Mucosa of descending colon (tissue), 3 donors: ENCODE measurements around the gene OR51L1. TPM values are rescaled to one million over a fixed set of nuclear protein-coding genes. Genes with fewer than 3 reads are reported as not detected.
"Not testable (repeated sequence)": the region's sequence is repeated elsewhere in the genome, so short reads cannot be mapped to it uniquely, and the experiment has no call there.

Experiments used
- ATAC-seq: fragments of 200-7000 bp; cut with Tn5 transposase; one replicate; pipeline ENCODE4 v1.9.1; 2020; ENCODE audit warnings: mild to moderate bottlenecking, moderate library complexity
- DNase-seq, 3 donors: peaks; one replicate each; pipeline ENCODE4 v3.0.0-alpha.2; 2020
- H3K36me3 ChIP-seq: fragments of 200-600 bp; one replicate; pipeline ENCODE4 v1.8.0; 2021; ENCODE audit warnings: low read depth, mild to moderate bottlenecking
- H3K4me1 ChIP-seq: fragments of 200-600 bp; one replicate; pipeline ENCODE4 v1.8.0; 2021; ENCODE audit warnings: low read depth, mild to moderate bottlenecking
- H3K4me3 ChIP-seq: fragments of 200-600 bp; one replicate; pipeline ENCODE4 v1.8.0; 2021; ENCODE audit warnings: mild to moderate bottlenecking
- H3K9me3 ChIP-seq: fragments of 200-600 bp; one replicate; pipeline ENCODE4 v1.8.0; 2021; ENCODE audit warnings: mild to moderate bottlenecking
- intact Hi-C, 2 donors: fragments of 100-400 bp; cut with DNase I in 1 of 2; cut with micrococcal nuclease in 1 of 2; formaldehyde crosslinking; loops; one replicate each; pipeline versions ENCODE4 v1.11.0 to v1.11.1; 2022; cut with DNase I, micrococcal nuclease
- long read RNA-seq, 2 donors: library from polyadenylated mRNA; unstranded; transcript quantifications; one replicate each; pipeline ENCODE4 v2.0.0, GENCODE V29; 2019 to 2021
- total RNA-seq, 3 donors: library from RNA; stranded (reverse); fragmentation: NEBNext Ultra II Directional in 2 of 3; extraction: Animal tissue kit (Norgen Biotek cat#: 25700) in 2 of 3; gene quantifications; one replicate each; pipeline versions ENCODE4 v1.2.1 to v1.2.4, GENCODE V29; 2021 to 2023
- TF ChIP-seq, protein P1 (sequence below): fragments of 200-600 bp; IDR thresholded peaks from one replicate; pipeline ENCODE4 v1.8.0; 2022; ENCODE audit warnings: antibody characterized with exemption, mild to moderate bottlenecking
- donor health status: DM: no; HTN: no; CAD: no; lungs with moderate emphysema.
- donor health status: DM: no; HTN: no; CAD: no.
- donor health status: DM: no; HTN: yes; CAD: no.

OR51L1 gene, protein sequence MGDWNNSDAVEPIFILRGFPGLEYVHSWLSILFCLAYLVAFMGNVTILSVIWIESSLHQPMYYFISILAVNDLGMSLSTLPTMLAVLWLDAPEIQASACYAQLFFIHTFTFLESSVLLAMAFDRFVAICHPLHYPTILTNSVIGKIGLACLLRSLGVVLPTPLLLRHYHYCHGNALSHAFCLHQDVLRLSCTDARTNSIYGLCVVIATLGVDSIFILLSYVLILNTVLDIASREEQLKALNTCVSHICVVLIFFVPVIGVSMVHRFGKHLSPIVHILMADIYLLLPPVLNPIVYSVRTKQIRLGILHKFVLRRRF
- total RNA-seq, result not detected
- long read RNA-seq, donor 1, result 0 reads
- long read RNA-seq, donor 2, result 0 reads

DNA sequence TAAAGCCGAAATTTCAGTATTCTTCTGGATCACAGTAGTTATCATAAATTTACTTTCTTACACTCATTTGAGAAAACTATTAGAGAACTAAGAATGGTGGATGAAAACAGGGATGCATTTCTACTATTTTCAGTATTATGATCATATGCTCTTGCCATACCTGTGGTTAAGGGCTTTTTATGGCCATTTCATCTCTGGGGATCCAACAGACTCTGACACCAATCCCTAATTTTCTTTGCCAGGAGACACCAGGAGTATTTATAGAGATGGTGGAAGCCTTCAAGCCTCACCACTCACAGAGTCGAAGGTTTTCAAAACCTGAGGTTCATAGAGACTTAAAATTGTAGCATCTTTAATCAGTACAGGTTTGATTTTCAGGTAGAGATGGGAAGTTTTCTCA is at the start of gene OR51L1:
OR51L1 (plus strand) TSS at position 301 of the 400 bp plus-strand sequence. CDS start 4,132 bp downstream, outside the sequence.
- H3K36me3 ChIP-seq, result no peaks in the 10 kb centered on the region
- no peak within 1 kb of the TSS for H3K4me3 ChIP-seq
- no peaks in the 10 kb centered on the region for H3K4me1 ChIP-seq
- no peaks in the 10 kb centered on the region for H3K9me3 ChIP-seq
- intact Hi-C loops, result loop anchor here in 1 of 2 donors (10.0 kb wide), 1 partner anchor 360 kb away; the partner anchor contains the start of gene OR51D1
- DNase-seq (no peak), ATAC-seq (no peak)
- TF ChIP-seq, protein P1, sequence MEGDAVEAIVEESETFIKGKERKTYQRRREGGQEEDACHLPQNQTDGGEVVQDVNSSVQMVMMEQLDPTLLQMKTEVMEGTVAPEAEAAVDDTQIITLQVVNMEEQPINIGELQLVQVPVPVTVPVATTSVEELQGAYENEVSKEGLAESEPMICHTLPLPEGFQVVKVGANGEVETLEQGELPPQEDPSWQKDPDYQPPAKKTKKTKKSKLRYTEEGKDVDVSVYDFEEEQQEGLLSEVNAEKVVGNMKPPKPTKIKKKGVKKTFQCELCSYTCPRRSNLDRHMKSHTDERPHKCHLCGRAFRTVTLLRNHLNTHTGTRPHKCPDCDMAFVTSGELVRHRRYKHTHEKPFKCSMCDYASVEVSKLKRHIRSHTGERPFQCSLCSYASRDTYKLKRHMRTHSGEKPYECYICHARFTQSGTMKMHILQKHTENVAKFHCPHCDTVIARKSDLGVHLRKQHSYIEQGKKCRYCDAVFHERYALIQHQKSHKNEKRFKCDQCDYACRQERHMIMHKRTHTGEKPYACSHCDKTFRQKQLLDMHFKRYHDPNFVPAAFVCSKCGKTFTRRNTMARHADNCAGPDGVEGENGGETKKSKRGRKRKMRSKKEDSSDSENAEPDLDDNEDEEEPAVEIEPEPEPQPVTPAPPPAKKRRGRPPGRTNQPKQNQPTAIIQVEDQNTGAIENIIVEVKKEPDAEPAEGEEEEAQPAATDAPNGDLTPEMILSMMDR, result no peak

DNA sequence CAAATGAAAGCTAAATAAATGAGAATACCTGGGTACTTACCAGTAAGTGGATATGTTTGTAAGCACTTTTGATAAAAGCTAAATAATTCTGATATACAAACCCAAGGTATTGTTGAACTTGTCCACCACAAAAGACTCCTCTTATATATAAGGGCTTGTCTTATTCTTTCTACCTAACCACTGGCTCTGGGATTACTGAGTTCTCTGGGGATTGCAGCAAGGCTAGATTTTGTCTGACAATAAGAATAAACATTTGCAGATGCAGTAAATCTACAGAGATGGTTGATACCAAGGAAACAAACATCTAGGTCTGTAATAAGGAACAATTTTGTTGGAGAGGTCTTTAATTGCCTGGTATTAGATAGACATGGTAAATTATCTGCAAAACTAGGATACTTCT is 47.1 kb upstream of the OR51L1 start, which contains the start of gene OR51A4:
OR51A4 (minus strand) TSS at position 101 of the 400 bp plus-strand sequence. CDS start 505 bp downstream, outside the sequence.
- no peaks in the 10 kb centered on the region for H3K9me3 ChIP-seq
- intact Hi-C loops, result no loop called here
- H3K36me3 ChIP-seq, result no peaks in the 10 kb centered on the region
- no peak for ATAC-seq
- TF ChIP-seq, protein P1, result no peak
- no peaks in the 10 kb centered on the region for H3K4me1 ChIP-seq
- no peak for DNase-seq
- H3K4me3 ChIP-seq, result no peak within 1 kb of the TSS

DNA sequence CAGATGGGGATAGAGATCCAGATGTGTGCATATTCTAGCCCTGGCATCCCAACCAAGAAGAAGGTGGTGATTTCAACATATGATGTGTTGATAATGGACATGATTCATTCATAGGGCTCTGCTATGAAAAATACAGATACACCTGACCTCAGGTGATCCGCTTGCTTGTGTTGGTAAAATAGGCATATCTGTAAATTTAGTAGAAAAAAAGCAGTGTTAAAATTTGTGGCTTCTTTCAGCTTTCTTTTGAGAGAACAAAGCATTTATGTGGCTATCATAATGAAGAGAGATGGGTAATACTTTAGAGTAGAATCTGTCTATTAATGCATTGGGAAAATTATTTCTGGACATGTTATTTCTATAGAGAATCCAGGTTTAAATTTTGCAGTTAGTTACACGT is 39.0 kb upstream of the OR51L1 start, which contains the start of gene OR51A2:
OR51A2 (minus strand) TSS at position 101 of the 400 bp plus-strand sequence; CDS start at position 101, 0 bp downstream.
- H3K9me3 ChIP-seq, intact Hi-C loops, H3K36me3 ChIP-seq, H3K4me3 ChIP-seq, ATAC-seq, H3K4me1 ChIP-seq, DNase-seq: not testable (repeated sequence)

DNA sequence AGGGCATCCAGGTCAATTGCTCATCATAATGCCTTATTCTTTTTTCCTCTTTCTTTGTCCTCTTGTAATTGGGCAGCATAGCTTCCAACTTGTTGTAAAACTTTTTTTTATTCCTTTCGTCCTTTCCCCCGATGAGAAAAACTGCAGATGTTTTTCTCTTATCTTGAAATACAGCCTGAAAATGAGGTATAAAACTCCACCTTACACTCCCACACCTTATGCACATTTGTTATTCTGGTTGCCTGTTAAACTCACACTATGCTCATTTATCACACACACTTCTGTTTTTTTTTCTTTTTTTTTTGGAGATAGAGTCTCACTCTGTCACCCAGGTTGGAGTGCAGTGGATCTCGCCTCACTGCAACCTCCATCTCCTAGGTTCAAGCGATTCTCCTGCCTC is 37.3 kb upstream of the OR51L1 start:
- H3K36me3 ChIP-seq, result no peaks in the 10 kb centered on the region
- TF ChIP-seq, protein P1, result no peak
- DNase-seq (no peak), ATAC-seq (no peak)
- no peak overlapping the region for H3K4me3 ChIP-seq
- H3K4me1 ChIP-seq, result no peaks in the 10 kb centered on the region
- intact Hi-C loops, result no loop called here
- H3K9me3 ChIP-seq, result no peaks in the 10 kb centered on the region

DNA sequence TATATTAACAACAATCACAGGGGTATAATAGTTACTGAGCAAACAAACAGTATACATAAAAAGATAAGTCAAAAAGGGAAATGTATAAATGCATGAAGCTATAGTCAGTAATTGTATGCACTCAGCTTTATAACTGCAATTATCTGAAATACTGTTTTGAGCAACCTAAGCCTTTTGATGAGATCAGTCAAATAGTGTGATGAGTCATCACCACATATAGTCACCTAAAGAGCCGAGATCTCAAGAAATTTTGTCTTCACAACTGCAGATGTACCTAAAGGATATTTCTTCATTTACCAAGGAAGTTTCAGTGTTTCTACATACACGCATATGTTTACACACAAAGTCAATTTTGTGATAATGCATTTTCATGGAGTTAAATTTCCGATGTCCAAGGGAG is 33.8 kb upstream of the OR51L1 start:
- intact Hi-C loops, result no loop called here
- H3K4me1 ChIP-seq, result no peaks in the 10 kb centered on the region
- no peaks in the 10 kb centered on the region for H3K9me3 ChIP-seq
- DNase-seq (no peak), ATAC-seq (no peak)
- H3K4me3 ChIP-seq, result no peak overlapping the region
- TF ChIP-seq, protein P1, result no peak
- H3K36me3 ChIP-seq, result no peaks in the 10 kb centered on the region

DNA sequence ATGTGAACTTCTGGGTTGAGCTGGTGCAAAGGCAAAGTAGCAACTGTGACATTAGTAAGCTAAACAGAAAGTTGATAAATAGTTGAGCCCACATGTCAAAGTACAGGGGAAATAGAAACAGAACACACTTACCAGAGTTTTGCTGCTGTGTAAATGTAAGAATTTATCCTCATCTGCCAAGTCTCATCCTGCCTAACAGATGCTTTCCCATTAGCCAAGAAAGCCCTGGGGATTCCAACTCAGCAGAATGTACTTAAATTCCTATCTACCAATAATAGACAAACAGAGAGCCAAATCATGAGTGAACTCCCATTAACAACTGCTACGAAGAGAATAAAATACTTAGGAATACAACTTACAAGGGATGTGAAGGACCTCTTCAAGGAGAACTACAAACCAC is 31.8 kb upstream of the OR51L1 start:
- Histone ChIP-seq H3K9me3 (no peaks in the 10 kb centered on the region), H3K4me3 (no peak overlapping the region)
- intact Hi-C loops, result no loop called here

More for the DNA sequence above, 31.8 kb upstream of the OR51L1 start:
- TF ChIP-seq, protein P1, result no peak
- Histone ChIP-seq H3K4me1 (no peaks in the 10 kb centered on the region), H3K36me3 (no peaks in the 10 kb centered on the region)
- no peak for ATAC-seq
- no peak for DNase-seq
